ENCODE results near the gene AQP7. TPM values are rescaled to one million over a fixed set of nuclear protein-coding genes. Genes with fewer than 3 reads are reported as not detected.
"Not testable (repeated sequence)": the region's sequence is repeated elsewhere in the genome, so short reads cannot be mapped to it uniquely, and the experiment has no call there.

AQP7 gene
- total RNA-seq: 150 TPM
- long read RNA-seq, transcript AQP7-201 (8 exons, 1,256 nt): major isoform, 23 of 141 reads
- long read RNA-seq, transcript AQP7-213 (7 exons, 1,270 nt): minor isoform, 11 of 141 reads
- long read RNA-seq, partial matches to known transcripts: 56 of 141 reads
- long read RNA-seq, other reads (novel, unspliced or antisense): 47 of 141 reads

- DNase-seq: peak; percentile 75
- peaks cover 76% of the 10 kb centered on the region for H3K4me1 ChIP-seq
- peak within 1 kb of the TSS; percentile 97 for H3K27ac ChIP-seq (replicated peaks)
- H3K4me3 ChIP-seq: peak within 1 kb of the TSS; percentile 75
- intact Hi-C loops (cut with micrococcal nuclease); H3K27me3 ChIP-seq (ENCODE audit: low read depth); H3K9me3 ChIP-seq (replicated peaks); H3K36me3 ChIP-seq: not testable (repeated sequence)
Observed at GRCh38 chr9:33402371-33402770, at the start of gene AQP7. Gene AQP7 (minus strand): TSS chr9:33402568. CDS start chr9:33401262, 1,306 bp downstream.

GRCh38 chr9:33450621-33451146 lies 48.3 kb upstream of the AQP7 start:
- H3K36me3 ChIP-seq: no peaks in the 10 kb centered on the region
- peaks cover 27% of the 10 kb centered on the region for H3K4me1 ChIP-seq
- no peak for DNase-seq
- intact Hi-C loops (cut with micrococcal nuclease): no loop called here
- H3K9me3 ChIP-seq (replicated peaks): no peaks in the 10 kb centered on the region
- no peak overlapping the region for H3K4me3 ChIP-seq
- H3K27ac ChIP-seq (replicated peaks): no peak overlapping the region
- H3K27me3 ChIP-seq (ENCODE audit: low read depth): no peaks in the 10 kb centered on the region
- no peak for TF ChIP-seq CTCF (IDR thresholded peaks at IDR 0.05; ENCODE audit: borderline replicate concordance)

GRCh38 chr9:33449715-33450114 lies 47.3 kb upstream of the AQP7 start:
- Histone ChIP-seq H3K9me3 (replicated peaks) (no peaks in the 10 kb centered on the region), H3K27me3 (ENCODE audit: low read depth) (no peaks in the 10 kb centered on the region), H3K27ac (replicated peaks) (no peak overlapping the region), H3K36me3 (no peaks in the 10 kb centered on the region), H3K4me3 (no peak overlapping the region), H3K4me1 (peaks cover 34% of the 10 kb centered on the region)
- no peak for DNase-seq
- intact Hi-C loops (cut with micrococcal nuclease): no loop called here
- TF ChIP-seq CTCF (IDR thresholded peaks at IDR 0.05; ENCODE audit: borderline replicate concordance): no peak

- Histone ChIP-seq H3K27ac (replicated peaks) (peak overlapping the region; percentile 83), H3K36me3 (no peaks in the 10 kb centered on the region), H3K4me3 (peak overlapping the region; percentile 72), H3K9me3 (replicated peaks) (no peaks in the 10 kb centered on the region), H3K4me1 (peaks cover 34% of the 10 kb centered on the region), H3K27me3 (ENCODE audit: low read depth) (no peaks in the 10 kb centered on the region)
- DNase-seq: no peak
- intact Hi-C loops (cut with micrococcal nuclease): no loop called here
- TF ChIP-seq CTCF (IDR thresholded peaks at IDR 0.05; ENCODE audit: borderline replicate concordance): no peak
Observed at GRCh38 chr9:33447799-33448553, 45.6 kb upstream of the AQP7 start.

GRCh38 chr9:33446946-33447798 lies 44.8 kb upstream of the AQP7 start, which contains the start of gene AQP3:
Gene AQP3 (minus strand): TSS chr9:33447593. CDS start chr9:33447530, 63 bp downstream.
- intact Hi-C loops (cut with micrococcal nuclease): no loop called here
- peaks cover 28% of the 10 kb centered on the region for H3K4me1 ChIP-seq
- peak; percentile 66 for DNase-seq
- H3K27ac ChIP-seq (replicated peaks): peak within 1 kb of the TSS; percentile 83
- H3K27me3 ChIP-seq (ENCODE audit: low read depth): no peaks in the 10 kb centered on the region
- no peaks in the 10 kb centered on the region for H3K36me3 ChIP-seq
- TF ChIP-seq CTCF (IDR thresholded peaks at IDR 0.05; ENCODE audit: borderline replicate concordance): peak; percentile 56
- no peaks in the 10 kb centered on the region for H3K9me3 ChIP-seq (replicated peaks)
- H3K4me3 ChIP-seq: peak within 1 kb of the TSS; percentile 72

Measured in left ventricle myocardium inferior (tissue), 1 donor.